AG08395 (cell line): ENCODE data around the gene SLC39A11.
A peak's percentile ranks its signal among the peaks of the same experiment; 100 is the strongest.
"Not testable (repeated sequence)": the region's sequence is repeated elsewhere in the genome, so short reads cannot be mapped to it uniquely, and the experiment has no call there.

ENCODE experiments used
- DNase-seq: peaks from one replicate; pipeline ENCODE4 v3.0.0; 2012; ENCODE audit warnings: mixed read lengths, low spot score

SLC39A11 gene

DNA sequence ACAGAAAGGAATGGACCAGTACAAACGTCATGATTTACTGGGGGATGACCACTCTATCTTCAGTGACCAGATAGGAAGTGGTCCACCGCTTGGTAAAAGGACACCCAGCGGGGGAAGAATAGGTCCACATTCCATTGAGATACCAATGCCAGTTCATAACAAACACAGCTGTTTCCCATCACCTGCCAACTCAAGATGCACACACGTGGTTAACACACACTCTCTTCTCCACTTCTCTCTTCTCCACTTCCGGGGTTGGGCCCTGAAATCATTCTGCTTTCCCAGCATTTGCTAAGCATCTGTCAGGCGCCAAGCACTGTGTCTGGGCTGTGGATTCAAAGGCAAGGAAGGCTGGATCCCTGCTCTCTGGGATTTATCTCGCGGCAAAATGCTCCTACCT is 175.5 kb downstream of the SLC39A11 start:
- no peak for DNase-seq

DNA sequence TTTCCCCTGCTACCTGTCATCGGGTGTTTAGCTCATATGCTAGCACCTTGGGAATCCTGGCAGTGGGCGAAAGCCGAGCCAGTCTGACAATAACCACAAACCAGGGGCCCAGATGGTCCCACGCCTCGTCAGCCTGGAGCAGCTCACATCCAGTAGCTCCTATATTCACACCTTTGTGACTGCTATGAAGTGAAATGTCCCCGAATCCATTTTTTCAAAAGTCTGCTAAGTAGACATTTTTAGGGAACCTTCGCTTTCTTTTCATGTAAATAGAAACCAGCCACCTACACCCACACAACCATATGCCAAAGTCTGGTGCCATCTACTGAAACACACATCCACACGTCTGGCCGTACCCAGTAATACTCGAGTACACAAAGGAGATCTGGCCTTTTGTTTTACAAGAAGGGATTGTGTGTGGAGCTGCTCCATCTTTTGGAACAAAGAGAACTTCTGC is 176.8 kb downstream of the SLC39A11 start:
- DNase-seq = no peak

DNA sequence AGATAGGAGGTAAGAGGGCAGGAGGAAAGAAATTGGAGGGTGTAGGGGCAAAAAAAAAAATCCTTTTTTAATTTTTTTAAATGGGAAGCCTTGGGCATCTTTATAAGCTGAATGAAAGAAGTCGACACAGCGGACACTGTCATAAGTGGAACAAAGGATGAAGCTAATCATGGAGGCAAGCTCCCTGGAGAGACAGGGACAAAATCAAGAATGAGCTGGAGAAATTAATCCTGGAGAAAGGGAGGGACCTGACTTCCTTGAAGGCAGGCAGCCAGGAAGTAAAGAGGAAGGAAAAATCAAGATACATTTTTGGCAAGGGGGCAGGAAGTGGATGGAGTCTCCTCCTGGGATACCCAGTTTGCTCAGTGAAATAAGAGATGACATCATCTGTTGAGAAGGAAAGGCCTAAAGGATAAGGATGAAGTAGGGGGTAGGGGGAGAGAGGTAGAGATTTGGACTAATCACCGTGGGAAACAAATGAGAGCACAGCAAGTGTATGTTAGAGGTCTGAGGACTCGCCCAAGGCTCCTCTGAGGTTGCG is 179.3 kb downstream of the SLC39A11 start:
- no peak for DNase-seq

DNA sequence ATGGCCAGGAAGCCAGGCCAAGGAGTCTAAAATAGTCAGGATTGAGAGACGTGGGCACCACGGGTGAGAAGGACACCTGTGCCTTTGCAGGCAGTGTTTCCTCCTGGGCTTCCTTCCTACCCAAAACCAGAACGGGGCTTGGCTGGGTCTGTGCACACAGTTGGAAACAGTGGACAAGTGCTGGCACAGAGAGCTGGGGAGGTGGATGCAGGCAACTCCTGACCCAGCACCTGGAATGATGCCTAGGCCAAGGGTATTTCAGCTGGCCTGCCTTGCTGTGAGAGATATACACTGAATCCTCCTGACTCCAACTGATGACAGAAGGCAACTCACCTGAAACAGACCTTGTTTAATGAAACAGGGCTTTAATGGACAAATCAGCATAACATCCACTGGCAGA is 186.2 kb downstream of the SLC39A11 start:
- DNase-seq = no peak

DNA sequence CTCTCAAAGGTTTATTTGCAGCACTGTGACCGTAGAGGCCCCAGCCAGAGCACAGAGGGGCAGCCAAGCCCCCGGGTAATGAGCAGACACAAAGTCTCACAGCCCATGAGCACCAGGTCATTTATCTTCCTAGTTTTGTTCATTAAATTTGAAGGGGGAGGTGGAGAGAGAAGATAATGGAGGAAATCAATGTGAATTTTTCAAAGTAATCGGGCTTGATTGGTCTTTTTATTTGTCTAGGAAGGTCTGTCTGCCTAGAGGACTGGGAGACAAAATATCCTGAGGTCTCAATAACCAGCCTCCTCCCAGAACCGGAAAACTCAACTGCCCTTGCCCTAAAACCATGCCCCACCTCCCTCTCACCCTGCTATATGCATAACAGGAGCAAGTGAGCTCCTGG is 189.0 kb downstream of the SLC39A11 start:
- DNase-seq = no peak

DNA sequence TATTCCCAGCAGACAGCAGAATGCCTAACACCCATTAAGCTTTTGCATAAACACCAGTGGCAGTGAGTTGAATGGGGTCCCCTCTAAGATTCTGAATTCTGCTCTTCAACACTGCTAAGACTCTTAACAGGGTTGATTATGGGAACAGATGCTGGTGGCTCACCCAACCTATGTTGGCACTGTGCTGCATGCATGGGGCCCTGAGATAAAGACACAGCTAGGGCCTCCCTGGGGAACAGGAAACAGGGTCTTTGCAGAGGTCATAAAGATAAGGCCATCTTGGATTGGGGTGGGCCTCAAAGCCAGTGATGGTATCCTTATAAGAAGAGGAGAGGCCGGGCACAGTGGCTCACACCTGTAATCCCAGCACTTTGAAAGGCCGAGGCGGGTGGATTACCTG is 190.8 kb downstream of the SLC39A11 start:
- no peak for DNase-seq

DNA sequence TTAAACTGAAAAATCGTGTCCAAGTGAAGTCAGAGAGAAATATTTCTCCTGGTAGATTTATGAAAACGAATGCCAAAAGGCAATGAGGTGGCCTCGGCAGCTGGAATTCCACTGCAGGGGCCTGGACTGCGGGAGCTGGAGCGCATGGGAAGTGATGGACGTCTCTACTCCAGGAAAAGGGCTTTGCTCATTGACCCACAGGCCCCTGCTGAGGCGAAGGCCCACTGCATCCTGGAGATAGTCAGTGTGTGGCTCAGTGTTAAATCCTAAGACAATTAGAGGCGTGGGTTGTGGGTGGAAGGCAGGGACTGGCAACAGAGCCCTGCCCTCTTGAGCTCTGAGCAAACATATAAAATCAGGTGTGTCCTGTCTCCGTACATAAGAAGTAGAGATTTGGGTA is 191.4 kb downstream of the SLC39A11 start:
- DNase-seq = no peak

DNA sequence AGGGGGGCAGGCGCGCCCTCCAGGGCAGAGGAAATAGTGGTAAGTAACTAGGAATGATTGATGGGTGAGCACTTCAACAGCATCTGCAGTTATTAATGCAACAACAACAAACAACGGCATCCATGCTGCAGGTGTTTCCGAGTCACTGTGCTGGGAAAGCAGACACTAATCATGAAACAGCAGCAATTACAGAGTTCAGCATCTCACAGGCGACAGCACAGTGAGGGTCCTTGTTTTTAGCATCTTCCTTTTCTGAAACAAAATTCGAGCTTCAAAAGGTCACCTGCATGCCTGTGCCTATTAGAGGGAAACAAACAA is 191.9 kb downstream of the SLC39A11 start:
- DNase-seq = no peak

DNA sequence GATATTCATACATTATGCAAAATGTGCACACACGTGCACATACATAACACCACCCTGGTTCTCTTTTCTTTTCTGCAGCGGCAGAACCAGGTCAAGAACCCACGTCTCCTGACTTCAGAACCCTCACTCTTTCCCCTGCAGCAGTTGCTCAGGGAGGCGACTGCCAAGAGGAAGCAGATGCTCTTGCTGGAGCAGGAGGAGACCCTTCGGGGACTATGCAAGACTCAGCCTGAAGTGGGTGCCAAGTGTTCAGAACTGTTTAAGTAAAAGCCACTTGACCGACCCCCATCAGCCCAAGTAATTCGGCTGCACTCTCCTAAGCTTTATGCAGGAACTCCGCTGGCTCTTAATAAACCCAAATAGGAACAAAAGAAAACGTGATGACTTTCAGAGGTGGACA is 193.8 kb downstream of the SLC39A11 start:
- DNase-seq = no peak

DNA sequence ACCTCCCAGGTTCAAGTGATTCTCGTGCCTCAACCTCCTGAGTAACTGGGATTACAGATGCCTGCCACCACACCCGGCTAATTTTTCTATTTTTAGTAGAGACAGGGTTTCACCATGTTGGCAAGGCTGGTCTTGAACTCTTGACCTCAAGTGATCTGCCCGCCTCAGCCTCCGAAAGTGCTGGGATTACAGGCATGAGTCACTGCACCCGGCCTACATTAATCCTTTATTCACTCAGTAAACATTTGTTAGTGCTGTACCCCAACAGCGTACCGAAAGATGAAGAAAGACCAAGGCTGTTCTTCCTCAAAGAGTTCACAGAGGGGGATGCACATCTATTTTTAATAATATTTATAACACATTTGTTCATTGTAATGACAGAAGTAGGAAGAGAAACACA is 196.2 kb downstream of the SLC39A11 start:
- DNase-seq = not testable (repeated sequence)

DNA sequence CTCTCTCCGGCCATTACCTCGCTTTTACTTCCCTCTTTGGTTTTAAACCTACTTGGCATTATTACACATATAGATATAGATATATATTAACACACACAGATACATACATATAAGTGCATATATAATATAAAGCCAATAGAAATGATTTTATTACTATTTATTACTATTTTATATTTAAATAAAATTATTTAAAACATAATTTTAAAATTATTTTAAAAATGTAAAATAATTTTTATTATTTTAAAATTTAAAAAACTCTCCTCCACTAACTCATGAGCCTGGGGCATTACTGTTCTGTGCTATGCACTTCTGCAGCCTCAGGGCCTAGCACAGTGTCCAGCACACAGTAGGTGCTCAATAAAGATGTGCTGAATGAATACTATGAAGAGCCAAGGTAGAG is 200.9 kb downstream of the SLC39A11 start:
- no peak for DNase-seq

DNA sequence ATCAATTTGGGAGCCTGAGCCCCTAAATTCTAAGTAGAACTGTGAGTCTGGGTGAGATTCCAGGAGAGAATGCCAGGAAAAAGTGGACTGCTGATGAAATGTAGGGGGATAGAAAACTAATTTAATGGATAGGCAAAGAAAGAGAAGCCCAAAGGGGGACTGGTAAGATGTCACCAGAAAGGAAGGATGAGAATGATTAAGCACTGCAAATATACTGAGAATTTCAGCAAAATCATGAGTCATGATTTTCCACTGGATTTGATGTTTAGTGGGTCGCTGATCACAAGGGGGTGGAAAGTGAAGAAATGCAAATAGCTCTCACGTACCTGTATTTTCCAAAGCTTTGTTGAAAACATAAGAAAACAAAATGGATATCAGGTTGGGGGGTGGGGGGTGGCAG is 201.8 kb downstream of the SLC39A11 start:
- peak; percentile 35 for DNase-seq

DNA sequence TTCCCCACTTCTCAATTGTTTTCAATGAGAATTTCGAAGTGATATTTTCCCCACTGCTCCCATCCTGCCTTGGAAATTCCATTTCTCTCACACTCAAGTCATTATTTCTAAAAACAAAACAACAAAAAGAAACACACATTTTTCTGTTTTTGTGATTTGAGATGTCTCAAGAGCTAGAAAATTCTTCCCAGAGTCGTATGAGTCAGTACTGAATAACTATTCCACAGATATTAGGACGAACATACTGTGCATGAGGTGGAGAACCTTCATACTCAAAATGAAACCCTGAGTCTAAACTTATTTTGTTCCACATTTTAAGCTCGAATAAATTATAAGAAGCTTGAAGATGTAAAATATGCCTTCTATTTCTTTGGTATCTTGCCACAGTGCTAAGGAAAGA is 204.6 kb downstream of the SLC39A11 start:
- DNase-seq = no peak

DNA sequence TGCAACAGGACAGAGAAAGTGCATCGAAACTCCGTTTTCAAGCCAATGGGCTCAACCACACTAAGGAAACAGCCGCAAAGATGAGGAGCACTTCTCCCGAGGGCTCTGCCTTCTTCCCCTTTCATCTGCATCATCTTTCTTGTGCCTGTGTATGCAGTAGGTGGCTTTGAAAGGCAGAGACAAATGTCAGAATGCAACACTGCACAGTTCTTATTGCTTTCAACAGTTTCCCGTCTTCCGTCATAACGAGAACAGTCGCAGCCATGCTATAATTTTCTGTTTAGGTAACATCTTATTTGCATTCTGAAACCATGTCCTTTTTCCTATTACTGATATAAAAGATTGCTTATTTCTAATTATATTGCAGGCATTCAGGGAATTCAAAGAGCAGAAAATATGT is 205.2 kb downstream of the SLC39A11 start:
- DNase-seq = no peak

DNA sequence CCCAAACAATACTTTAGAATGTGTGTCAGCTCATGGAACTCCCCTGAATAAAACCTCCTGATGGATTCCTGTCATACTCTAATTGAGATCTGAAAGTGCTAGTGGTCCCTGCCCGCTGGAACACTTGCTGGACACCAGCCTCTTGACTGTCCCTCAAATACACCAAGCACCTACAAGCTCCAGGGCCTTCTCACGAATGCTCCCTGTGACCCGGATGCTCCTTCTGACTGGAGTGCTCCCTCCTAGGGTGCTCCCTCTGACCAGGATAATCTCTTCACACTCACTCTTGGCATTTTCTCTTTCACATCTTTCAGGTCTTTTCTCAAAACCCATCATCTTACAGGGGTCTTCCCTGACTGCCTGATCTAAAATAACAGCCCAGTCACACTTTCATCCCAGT is 205.9 kb downstream of the SLC39A11 start:
- no peak for DNase-seq

DNA sequence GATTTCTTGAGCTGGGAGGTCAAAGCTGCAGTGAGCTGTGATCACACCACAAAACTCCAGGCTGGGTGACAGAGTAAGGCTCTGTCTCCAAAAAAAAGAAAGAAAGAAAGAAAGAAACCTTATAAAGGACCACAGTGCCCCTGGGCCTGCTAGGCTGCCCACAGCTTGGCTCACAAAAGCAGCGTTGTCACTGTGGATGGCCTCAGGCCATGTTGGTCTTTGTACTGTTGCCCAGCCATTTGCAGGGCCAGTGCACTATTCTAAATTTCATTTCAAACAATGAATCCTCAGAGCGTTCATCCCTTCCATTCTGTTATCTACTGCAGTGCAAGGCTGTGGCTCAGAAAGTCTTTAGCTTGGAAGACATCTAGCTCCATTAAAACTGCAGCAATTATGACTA is 208.4 kb downstream of the SLC39A11 start:
- no peak for DNase-seq

DNA sequence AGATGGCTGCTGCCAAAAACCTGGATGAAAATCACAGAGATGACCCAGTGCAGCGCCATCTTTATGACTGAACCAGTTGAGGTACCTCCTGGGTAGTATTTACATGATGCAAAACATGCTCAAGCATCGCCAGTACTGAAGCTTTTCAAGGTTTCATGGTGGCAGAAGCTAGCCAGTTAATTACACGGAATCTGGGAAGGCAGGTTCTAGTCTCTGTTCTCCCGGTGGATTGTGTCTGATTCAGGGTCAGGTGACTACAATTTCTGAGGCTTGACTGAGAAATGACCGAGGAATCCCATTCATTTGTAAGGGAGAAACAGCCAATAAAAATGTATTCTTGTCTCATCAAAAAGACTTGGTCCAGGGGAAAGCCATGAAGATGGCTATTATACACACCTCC is 209.1 kb downstream of the SLC39A11 start:
- no peak for DNase-seq

DNA sequence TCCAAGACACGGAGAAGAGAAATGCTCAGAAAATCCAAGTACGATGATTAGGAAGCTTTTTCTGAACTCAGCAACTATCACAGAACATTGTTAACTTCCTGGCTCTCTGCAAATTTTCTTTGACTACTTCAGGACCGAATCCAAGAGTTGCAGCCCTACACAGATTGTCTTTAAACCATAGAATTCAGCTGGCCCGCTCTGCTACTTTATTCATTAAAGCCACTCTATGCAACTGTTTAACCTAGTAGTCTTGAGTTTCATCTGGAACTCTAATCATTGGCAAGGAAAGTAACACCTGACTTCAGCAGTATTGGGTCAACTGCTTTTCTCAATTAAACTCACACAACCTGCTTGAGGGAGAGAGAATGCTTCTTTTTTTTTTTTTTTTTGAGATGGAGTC is 210.1 kb downstream of the SLC39A11 start:
- DNase-seq = no peak

DNA sequence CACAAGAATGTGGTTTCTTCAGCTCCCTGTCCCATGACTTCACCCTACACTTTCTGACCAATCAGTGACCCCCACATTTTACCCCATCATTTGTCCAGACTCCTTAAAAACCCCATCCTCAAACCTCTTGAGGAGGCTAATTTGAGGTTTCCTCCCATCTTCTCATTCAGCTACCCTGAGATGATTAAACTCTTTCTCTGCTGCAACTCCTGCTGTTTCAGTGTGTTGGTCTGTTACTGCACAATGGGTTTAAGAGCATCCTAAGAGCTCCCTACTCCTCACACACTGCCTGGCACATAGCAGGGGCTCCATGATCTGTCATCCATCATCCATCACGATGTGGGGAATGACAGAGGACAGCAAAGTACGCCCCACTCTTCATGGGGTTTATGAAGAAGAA is 212.6 kb downstream of the SLC39A11 start:
- no peak for DNase-seq

DNA sequence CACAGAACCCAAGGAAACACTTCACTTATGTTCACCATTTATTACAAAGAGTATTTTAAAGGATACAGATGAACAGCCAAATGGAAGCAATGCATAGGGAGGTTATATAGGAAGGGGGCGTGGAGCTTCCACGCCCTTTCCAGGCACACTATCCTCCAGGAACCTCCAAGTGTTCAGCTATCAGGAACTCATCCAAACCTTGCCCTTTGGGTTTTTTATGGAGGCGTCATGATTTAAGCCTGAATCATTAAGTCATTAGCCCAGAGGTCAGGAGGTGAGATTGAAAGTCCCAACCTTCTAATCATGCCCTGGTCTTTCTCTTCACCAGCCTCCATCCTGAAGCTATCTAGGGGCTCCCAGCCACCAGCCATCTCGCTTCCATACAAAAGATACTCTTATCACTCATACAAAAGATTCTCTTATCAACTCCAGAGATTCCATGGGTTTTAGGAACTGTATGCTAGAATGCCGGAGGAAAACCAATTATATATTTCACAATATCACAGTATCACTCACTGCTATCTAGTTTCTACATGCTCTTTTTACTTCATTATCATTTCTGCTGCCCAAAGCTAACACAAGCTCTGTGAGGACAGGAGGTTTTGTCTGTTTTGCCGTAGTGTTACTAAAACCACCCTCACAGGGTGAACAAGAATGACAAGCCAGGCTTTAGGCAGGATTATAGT is 213.4 kb downstream of the SLC39A11 start:
- no peak for DNase-seq

DNA sequence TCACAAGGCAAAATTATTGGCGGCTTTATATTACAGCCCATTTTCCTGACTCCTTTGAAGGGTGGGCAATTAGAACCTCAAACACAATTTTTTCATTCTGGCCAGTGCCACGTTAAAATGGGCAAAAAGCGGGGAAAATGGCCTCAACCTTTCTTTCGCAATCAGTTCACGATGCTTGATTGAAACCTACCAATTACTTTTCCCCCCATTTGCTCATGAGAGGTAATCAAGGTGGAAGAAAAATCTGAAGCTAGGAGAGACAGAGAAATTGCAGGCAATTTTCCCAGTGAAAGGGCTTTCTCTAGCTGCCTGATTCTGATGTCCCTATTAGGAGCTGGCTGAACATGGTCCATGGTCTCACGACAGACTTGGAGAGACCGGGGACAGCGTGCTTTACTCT is 215.1 kb downstream of the SLC39A11 start:
- DNase-seq = no peak

DNA sequence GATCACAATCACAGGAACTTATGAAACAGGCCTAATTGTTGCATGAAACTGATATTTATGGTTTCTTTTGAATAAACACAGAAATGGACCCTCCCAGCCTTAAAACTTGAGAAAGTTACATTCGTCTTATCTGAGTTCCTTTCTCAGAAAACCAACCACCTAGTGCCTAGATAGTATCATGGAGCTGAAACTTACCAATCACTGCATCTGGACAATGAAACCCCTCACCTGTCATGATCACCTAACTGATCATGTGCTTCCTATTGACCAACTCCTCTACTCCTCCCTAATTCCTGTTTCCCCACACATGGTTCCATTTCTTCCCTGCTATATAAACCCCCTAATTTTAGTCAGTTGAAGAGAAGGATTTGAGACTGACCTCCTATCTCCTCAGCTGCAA is 216.1 kb downstream of the SLC39A11 start:
- no peak for DNase-seq

DNA sequence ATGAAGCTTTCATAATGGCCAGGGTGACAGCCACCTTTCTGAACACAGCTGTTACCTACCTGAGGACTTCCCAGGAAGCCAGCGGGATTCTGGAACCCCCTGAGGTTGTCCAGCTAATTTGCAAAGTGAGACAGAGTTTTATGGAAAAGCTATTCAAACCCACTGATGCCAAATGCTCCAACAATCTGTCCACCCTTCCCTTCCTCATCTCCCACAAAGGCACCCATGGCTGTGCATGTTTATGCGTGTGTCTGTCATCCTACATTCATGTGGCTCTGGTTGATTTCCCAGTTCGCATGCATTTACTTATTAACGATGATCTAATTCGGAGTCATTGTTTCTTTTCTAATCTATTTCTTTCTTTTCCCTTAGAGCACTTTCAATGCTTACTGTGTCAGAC is 217.1 kb downstream of the SLC39A11 start:
- no peak for DNase-seq

DNA sequence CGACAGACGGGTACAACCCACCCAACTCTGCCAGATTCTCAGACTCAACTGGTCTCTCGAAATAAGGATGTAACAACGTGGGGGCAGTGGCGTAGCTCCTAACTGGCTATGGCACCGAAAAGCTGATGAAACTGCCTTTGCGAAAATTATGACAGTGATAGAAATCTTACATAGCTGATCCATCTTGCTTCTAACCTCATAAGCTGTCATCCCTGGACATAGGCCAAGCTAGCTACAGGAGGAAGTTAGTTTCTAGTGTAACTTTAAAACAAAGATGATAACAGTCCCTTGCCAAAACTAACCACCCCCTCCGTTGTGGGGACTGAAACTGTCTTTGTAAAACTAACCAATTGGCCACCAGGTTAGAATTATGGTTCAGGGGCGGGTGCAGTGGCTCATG is 220.1 kb downstream of the SLC39A11 start:
- no peak for DNase-seq
